SK-N-SH (cell line): ENCODE data around the gene MAN2C1. TPM values are rescaled to one million over a fixed set of nuclear protein-coding genes. Genes with fewer than 3 reads are reported as not detected.

Experiments used
- CTCF ChIA-PET: fragments of 300-600, 350-600 bp; formaldehyde crosslinking; extraction: SDS; loops from one replicate; lab custom pipeline; 2021; lab: Yijun Ruan, JAX
- POLR2A ChIA-PET: fragments of 350-600 bp; sonication (Branson Sonifier 250); formaldehyde crosslinking; extraction: SDS; loops from one replicate; lab custom pipeline; 2020; ENCODE audit warnings: antibody characterized with exemption, inconsistent platforms; lab: Yijun Ruan, JAX
- DNase-seq: peaks from one replicate; pipeline ENCODE4 v3.0.0; 2012
- H2AFZ ChIP-seq: fragments of 200-600 bp; sonication (generic); 2 replicates; pipeline ENCODE4 v1.8.1; 2016; ENCODE audit warnings: antibody characterized with exemption, mild to moderate bottlenecking, low read depth
- H3F3A ChIP-seq: fragments of 200-600 bp; sonication (generic); replicated peaks from 2 replicates; pipeline ENCODE3; 2016; ENCODE audit warnings: antibody characterized with exemption, mild to moderate bottlenecking; ENCODE audit not compliant: insufficient read depth
- H3K27ac ChIP-seq, 2 experiments: fragments of 200-500 bp in 1 of 2; fragments of 200-600 bp in 1 of 2; sonication (Bioruptor generic) in 1 of 2; sonication (generic), shearing (Covaris generic) in 1 of 2; 2 replicates each; pipeline versions ENCODE4 v1.5.1 to v1.6.1; 2014 to 2016; ENCODE audit warnings: low read depth in 2 of 2, inconsistent platforms in 1 of 2, low read length in 1 of 2, mild to moderate bottlenecking in 1 of 2, mixed read lengths in 1 of 2
- H3K27me3 ChIP-seq: fragments of 200-600 bp; sonication (generic), shearing (Covaris generic); 2 replicates; pipeline ENCODE4 v1.6.1; 2016; ENCODE audit warnings: mixed run types; ENCODE audit not compliant: insufficient read depth
- H3K36me3 ChIP-seq, 2 experiments: fragments of 200-500 bp in 1 of 2; fragments of 200-600 bp in 1 of 2; sonication (Bioruptor generic) in 1 of 2; sonication (generic) in 1 of 2; replicated peaks in 1 of 2; 2 replicates each; pipeline versions ENCODE3 to v1.5.1; 2014 to 2016; ENCODE audit warnings: low read length in 1 of 2, mild to moderate bottlenecking in 1 of 2; ENCODE audit not compliant: insufficient read depth in 2 of 2, control insufficient read depth in 1 of 2
- H3K4me1 ChIP-seq, 2 experiments: fragments of 200-500 bp in 1 of 2; fragments of 200-600 bp in 1 of 2; sonication (Bioruptor generic) in 1 of 2; sonication (generic), shearing (Covaris generic) in 1 of 2; 2 replicates each; pipeline versions ENCODE4 v1.5.1 to v1.6.1; 2014 to 2016; ENCODE audit warnings: low read depth in 1 of 2, low read length in 1 of 2, mixed run types in 1 of 2; ENCODE audit not compliant: insufficient read depth in 2 of 2, control insufficient read depth in 1 of 2
- H3K4me2 ChIP-seq: fragments of 200-600 bp; sonication (generic), shearing (Covaris generic); 2 replicates; pipeline ENCODE4 v1.6.1; 2017; ENCODE audit warnings: mixed run types
- H3K4me3 ChIP-seq, 2 experiments: fragments of 200-500 bp in 1 of 2; fragments of 200-600 bp in 1 of 2; sonication (Bioruptor generic) in 1 of 2; sonication (generic), shearing (Covaris generic) in 1 of 2; 2 replicates each; pipeline versions ENCODE4 v1.5.1 to v1.8.1; 2014 to 2016; ENCODE audit warnings: low read depth in 2 of 2, inconsistent platforms in 1 of 2, low read length in 1 of 2, mild to moderate bottlenecking in 1 of 2, mixed read lengths in 1 of 2, moderate library complexity in 1 of 2
- H3K79me2 ChIP-seq: fragments of 200-600 bp; sonication (generic); 2 replicates; pipeline ENCODE4 v1.8.1; 2017; ENCODE audit warnings: mild to moderate bottlenecking; ENCODE audit not compliant: insufficient read depth
- H3K9ac ChIP-seq: fragments of 200-600 bp; sonication (generic); 2 replicates; pipeline ENCODE4 v1.6.1; 2017; ENCODE audit warnings: mixed run types
- H3K9me2 ChIP-seq: fragments of 200-600 bp; sonication (generic); 2 replicates; pipeline ENCODE4 v1.6.1; 2017; ENCODE audit warnings: mixed run types
- H3K9me3 ChIP-seq: fragments of 200-600 bp; sonication (generic); 2 replicates; pipeline ENCODE4 v1.6.1; 2017; ENCODE audit warnings: mixed run types, mild to moderate bottlenecking, moderate library complexity
- H4K20me1 ChIP-seq: fragments of 200-600 bp; sonication (generic); 2 replicates; pipeline ENCODE4 v1.6.1; 2017; ENCODE audit warnings: mild to moderate bottlenecking, mixed run types; ENCODE audit not compliant: insufficient read depth
- FOSL2 ChIP-seq: IDR thresholded peaks from 2 replicates; pipeline ENCODE4 v1.4.0; 2012; ENCODE audit warnings: low read depth, mild to moderate bottlenecking, moderate library complexity, borderline replicate concordance
- GABPA ChIP-seq: IDR thresholded peaks from 2 replicates; pipeline ENCODE4 v1.4.0; 2012; ENCODE audit warnings: low read depth, mild to moderate bottlenecking
- MXI1 ChIP-seq: IDR thresholded peaks from 2 replicates; pipeline ENCODE4 v1.6.1; 2012; ENCODE audit warnings: mild to moderate bottlenecking, low read depth, low read length, improper control_type of control experiment
- NFIC ChIP-seq: IDR thresholded peaks from 2 replicates; pipeline ENCODE4 v1.4.0; 2012; ENCODE audit warnings: borderline replicate concordance
- NRF1 ChIP-seq: IDR thresholded peaks from 2 replicates; pipeline ENCODE4 v1.6.1; 2012; ENCODE audit warnings: low read depth, mild to moderate bottlenecking, low read length
- RAD21 ChIP-seq: IDR thresholded peaks from 2 replicates; pipeline ENCODE4 v1.6.1; 2012; ENCODE audit warnings: mild to moderate bottlenecking, low read length
- RCOR1 ChIP-seq: fragments of 150-350 bp; IDR thresholded peaks from 2 replicates; pipeline ENCODE4 v1.6.1; 2017; ENCODE audit warnings: antibody characterized with exemption, low read length
- RFX5 ChIP-seq: IDR thresholded peaks from 2 replicates; pipeline ENCODE4 v1.6.1; 2012; ENCODE audit warnings: mild to moderate bottlenecking, improper control_type of control experiment, low read length
- TEAD4 ChIP-seq: IDR thresholded peaks from 2 replicates; pipeline ENCODE4 v1.4.0; 2012; ENCODE audit warnings: mild to moderate bottlenecking, borderline replicate concordance; ENCODE audit not compliant: insufficient read depth
- WGBS: methylation state at CpG from one replicate; pipeline ENCODE4 v1.1.6; 2017; ENCODE audit warnings: low lambda C conversion rate; 5-methylcytosine and 5-hydroxymethylcytosine counted together
- polyA plus RNA-seq, 3 experiments: library from polyadenylated mRNA; depleted of rRNA; stranded (reverse); fragments of >200 nt; gene quantifications; 2 replicates each; pipeline ENCODE4 v1.2.3, GENCODE V29; 2012
- TF ChIP-seq, protein P1 (sequence below): IDR thresholded peaks from 2 replicates; pipeline ENCODE4 v1.6.1; 2012; ENCODE audit warnings: mild to moderate bottlenecking, low read depth, low read length, moderate library complexity
- TF ChIP-seq, protein P2 (sequence below): fragments of 150-350 bp; IDR thresholded peaks from 2 replicates; pipeline ENCODE4 v1.6.1; 2017; ENCODE audit warnings: antibody characterized with exemption, low read length, low read depth, borderline replicate concordance
- TF ChIP-seq, protein P3 (sequence below): fragments of 150-350 bp; IDR thresholded peaks from 2 replicates; pipeline ENCODE4 v1.6.1; 2016; ENCODE audit warnings: mild to moderate bottlenecking, low read depth, low read length
- TF ChIP-seq, protein P4 (sequence below): IDR thresholded peaks from 2 replicates; pipeline ENCODE4 v1.4.0; 2012; ENCODE audit warnings: low read depth
- TF ChIP-seq, protein P5 (sequence below): IDR thresholded peaks from 2 replicates; pipeline ENCODE4 v1.4.0; 2012; ENCODE audit warnings: low read depth, borderline replicate concordance
- TF ChIP-seq, protein P6 (sequence below): IDR thresholded peaks from 2 replicates; pipeline ENCODE4 v1.4.0; 2012; ENCODE audit warnings: low read depth, borderline replicate concordance

The MAN2C1 gene
- polyA plus RNA-seq, 1 of the 3 experiments (the other 2 are of a cell fraction), result 132 TPM

DNA sequence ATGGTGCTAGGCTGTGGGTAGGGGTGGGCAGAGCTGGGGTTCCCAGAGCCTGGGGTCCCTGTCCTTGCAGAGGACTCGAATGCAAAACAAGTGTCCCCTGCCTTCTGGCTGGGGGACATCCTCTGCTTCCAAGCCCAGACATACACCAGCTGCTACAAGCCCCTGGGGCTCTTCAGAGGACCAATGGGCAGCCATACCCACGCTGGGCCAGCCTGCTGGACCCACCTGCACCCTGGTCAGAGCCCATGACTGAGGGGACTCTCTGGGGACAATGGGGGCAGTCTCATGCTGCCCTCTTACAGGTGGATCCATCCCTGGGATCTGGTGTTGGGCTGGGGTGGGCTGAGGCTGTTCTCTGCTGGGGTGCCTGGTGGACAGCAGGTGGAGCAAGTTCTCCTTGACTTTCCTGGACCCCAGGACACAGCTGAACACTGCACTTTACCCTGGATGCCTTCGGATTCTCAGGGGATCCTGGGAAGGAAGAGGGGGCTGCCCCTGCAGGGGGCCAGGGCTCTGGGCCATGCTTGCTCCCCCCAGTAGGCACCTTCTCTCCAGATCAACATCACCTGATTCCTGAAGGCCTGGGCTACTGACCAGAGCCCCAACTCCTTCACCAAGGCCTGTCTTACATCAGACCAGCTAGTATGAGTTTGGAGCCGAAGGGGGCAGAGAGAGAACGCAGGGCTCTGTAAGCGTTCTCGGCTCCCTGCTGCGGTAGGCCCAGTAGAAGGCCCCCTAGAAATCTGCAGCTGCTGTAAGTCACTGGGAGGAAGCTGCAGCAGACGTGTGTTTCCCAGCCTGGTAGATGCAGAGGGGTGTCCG lies 39.7 kb downstream of the MAN2C1 start:
- TF ChIP-seq NRF1 (no peak), TEAD4 (no peak), FOSL2 (no peak), NFIC (no peak), RAD21 (no peak), MXI1 (no peak), RCOR1 (no peak), RFX5 (no peak), GABPA (no peak)
- TF ChIP-seq, protein P1, sequence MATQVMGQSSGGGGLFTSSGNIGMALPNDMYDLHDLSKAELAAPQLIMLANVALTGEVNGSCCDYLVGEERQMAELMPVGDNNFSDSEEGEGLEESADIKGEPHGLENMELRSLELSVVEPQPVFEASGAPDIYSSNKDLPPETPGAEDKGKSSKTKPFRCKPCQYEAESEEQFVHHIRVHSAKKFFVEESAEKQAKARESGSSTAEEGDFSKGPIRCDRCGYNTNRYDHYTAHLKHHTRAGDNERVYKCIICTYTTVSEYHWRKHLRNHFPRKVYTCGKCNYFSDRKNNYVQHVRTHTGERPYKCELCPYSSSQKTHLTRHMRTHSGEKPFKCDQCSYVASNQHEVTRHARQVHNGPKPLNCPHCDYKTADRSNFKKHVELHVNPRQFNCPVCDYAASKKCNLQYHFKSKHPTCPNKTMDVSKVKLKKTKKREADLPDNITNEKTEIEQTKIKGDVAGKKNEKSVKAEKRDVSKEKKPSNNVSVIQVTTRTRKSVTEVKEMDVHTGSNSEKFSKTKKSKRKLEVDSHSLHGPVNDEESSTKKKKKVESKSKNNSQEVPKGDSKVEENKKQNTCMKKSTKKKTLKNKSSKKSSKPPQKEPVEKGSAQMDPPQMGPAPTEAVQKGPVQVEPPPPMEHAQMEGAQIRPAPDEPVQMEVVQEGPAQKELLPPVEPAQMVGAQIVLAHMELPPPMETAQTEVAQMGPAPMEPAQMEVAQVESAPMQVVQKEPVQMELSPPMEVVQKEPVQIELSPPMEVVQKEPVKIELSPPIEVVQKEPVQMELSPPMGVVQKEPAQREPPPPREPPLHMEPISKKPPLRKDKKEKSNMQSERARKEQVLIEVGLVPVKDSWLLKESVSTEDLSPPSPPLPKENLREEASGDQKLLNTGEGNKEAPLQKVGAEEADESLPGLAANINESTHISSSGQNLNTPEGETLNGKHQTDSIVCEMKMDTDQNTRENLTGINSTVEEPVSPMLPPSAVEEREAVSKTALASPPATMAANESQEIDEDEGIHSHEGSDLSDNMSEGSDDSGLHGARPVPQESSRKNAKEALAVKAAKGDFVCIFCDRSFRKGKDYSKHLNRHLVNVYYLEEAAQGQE, result no peak
- TF ChIP-seq, protein P2, sequence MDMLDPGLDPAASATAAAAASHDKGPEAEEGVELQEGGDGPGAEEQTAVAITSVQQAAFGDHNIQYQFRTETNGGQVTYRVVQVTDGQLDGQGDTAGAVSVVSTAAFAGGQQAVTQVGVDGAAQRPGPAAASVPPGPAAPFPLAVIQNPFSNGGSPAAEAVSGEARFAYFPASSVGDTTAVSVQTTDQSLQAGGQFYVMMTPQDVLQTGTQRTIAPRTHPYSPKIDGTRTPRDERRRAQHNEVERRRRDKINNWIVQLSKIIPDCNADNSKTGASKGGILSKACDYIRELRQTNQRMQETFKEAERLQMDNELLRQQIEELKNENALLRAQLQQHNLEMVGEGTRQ, result no peak
- TF ChIP-seq, protein P3, sequence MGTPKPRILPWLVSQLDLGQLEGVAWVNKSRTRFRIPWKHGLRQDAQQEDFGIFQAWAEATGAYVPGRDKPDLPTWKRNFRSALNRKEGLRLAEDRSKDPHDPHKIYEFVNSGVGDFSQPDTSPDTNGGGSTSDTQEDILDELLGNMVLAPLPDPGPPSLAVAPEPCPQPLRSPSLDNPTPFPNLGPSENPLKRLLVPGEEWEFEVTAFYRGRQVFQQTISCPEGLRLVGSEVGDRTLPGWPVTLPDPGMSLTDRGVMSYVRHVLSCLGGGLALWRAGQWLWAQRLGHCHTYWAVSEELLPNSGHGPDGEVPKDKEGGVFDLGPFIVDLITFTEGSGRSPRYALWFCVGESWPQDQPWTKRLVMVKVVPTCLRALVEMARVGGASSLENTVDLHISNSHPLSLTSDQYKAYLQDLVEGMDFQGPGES, result no peak
- TF ChIP-seq, protein P4, sequence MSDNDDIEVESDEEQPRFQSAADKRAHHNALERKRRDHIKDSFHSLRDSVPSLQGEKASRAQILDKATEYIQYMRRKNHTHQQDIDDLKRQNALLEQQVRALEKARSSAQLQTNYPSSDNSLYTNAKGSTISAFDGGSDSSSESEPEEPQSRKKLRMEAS, result no peak
- TF ChIP-seq, protein P5, sequence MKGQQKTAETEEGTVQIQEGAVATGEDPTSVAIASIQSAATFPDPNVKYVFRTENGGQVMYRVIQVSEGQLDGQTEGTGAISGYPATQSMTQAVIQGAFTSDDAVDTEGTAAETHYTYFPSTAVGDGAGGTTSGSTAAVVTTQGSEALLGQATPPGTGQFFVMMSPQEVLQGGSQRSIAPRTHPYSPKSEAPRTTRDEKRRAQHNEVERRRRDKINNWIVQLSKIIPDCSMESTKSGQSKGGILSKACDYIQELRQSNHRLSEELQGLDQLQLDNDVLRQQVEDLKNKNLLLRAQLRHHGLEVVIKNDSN, result no peak
- TF ChIP-seq, protein P6, sequence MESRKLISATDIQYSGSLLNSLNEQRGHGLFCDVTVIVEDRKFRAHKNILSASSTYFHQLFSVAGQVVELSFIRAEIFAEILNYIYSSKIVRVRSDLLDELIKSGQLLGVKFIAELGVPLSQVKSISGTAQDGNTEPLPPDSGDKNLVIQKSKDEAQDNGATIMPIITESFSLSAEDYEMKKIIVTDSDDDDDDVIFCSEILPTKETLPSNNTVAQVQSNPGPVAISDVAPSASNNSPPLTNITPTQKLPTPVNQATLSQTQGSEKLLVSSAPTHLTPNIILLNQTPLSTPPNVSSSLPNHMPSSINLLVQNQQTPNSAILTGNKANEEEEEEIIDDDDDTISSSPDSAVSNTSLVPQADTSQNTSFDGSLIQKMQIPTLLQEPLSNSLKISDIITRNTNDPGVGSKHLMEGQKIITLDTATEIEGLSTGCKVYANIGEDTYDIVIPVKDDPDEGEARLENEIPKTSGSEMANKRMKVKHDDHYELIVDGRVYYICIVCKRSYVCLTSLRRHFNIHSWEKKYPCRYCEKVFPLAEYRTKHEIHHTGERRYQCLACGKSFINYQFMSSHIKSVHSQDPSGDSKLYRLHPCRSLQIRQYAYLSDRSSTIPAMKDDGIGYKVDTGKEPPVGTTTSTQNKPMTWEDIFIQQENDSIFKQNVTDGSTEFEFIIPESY, result no peak
- no peak overlapping the region for H3K9ac ChIP-seq
- WGBS, result 92% methylated on average over 5 of the region's 10 CpGs
- H3K4me1 ChIP-seq, result no peaks in the 10 kb centered on the region
- H3K9me3 ChIP-seq, result no peaks in the 10 kb centered on the region
- no peak overlapping the region for H2AFZ ChIP-seq
- no peak overlapping the region for H3K4me3 ChIP-seq
- no peaks in the 10 kb centered on the region for H4K20me1 ChIP-seq
- H3K27me3 ChIP-seq, result no peaks in the 10 kb centered on the region; the same call in 1 of the 2 replicates
- H3F3A ChIP-seq, result no peaks in the 10 kb centered on the region
- H3K27ac ChIP-seq, result no peak overlapping the region
- no peak overlapping the region for H3K4me2 ChIP-seq
- no peak for DNase-seq
- ChIA-PET CTCF (no interaction called here), POLR2A (no interaction called here)
- H3K36me3 ChIP-seq, result no peaks in the 10 kb centered on the region
- no peaks in the 10 kb centered on the region for H3K79me2 ChIP-seq
- H3K9me2 ChIP-seq, result no peaks in the 10 kb centered on the region
